T-helper 2 cell (primary cell): Measurements from ENCODE around the gene UPK2.
"Not testable (repeated sequence)": the region's sequence is repeated elsewhere in the genome, so short reads cannot be mapped to it uniquely, and the experiment has no call there.

Experiments
- DNase-seq, 5 experiments: peaks; one replicate each; pipeline versions ENCODE4 v3.0.0 to v3.0.0-alpha.2; 2012 to 2022

Gene UPK2

DNA sequence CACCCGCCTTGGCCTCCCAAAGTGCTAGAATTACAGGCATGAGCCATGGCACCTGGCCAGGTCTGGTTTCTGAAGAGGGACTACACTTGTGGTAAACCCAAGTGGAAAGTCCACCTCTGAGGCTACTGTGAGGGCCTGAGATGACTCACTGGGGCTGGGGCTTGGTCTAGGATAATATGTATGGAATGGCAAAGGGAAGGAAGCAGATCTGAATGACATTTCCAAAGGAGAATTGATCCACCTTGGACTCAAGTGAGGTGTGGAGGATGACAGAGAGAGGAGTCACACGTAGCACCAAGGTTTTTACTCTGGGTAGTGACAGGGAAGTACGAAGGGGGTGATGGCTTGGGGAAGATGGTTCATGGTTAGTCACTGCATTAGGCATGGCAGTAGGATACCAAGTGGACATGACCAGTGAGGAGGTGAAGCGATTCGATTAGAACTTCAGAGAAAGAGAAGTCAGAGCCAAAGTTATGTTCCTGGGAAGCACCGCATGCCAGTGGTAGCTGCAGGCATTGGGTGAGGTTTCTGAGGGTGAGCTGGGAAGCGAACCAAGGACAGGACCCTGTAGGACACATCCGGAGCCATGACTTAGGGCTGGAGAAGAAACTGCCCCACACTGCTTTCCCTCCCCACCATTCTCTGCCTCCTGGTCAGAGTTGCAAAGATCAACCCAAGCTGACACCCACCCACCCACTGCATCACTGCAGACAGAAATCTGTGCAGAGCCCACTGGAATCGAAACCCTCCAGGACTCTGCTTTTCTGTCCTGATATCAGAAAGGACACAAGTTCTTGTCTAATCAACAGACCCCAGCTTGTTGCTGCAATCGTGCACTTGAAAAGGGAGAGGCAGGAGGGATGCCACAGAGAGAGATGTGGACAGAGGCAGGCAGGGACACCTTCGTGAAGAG lies 17.4 kb upstream of the UPK2 start:
- no peak for DNase-seq

GRCh38 chr11:118939404-118939915 lies 16.6 kb upstream of the UPK2 start:
- no peak for DNase-seq

GRCh38 chr11:118939953-118940598 lies 16.0 kb upstream of the UPK2 start:
- peak in 2 of 5 experiments; percentile 27 to 67 for DNase-seq

- DNase-seq, result no peak
Observed at GRCh38 chr11:118947091-118947490, 9.0 kb upstream of the UPK2 start.

DNA sequence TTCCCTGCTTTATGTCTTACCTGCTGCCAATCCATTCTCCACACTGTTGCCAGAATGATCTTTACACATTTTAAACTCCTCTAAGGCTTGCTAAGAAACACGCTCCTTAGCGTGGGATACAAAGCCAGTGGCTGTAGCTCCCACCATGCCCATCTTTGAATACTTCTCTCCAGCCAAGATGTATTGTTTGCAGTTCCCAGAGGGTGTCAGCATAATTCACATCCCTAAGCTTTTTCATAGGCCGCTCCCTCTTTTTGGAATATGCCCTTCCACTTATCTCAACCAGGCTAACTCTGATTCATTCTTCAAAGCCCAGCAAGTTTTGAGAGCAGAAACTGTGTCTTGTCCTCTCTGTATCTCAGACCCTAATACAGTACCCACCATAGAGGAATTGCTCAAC lies 8.1 kb upstream of the UPK2 start:
- DNase-seq, result no peak

DNA sequence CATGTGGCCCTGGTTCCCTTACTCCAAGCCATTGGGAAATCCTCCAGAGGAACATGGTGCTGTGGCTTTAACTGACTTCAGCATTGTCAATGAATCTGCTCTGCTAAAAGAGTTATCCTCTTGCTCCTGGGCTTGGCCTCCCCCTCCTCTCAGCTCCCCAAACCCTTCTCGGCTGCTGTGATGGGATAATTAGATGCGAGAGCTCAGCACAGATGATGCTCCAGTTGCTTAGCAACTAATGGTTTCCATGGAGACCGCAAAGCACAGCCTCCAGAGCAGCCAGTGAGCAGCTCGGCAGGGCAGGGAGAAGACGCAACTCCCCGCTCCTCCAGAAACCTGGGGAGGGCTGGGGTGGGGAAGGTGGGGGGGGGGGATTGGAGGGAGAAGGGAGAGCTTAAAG lies 2.8 kb upstream of the UPK2 start:
- peak in 1 of 5 experiments; percentile 40 for DNase-seq

DNA sequence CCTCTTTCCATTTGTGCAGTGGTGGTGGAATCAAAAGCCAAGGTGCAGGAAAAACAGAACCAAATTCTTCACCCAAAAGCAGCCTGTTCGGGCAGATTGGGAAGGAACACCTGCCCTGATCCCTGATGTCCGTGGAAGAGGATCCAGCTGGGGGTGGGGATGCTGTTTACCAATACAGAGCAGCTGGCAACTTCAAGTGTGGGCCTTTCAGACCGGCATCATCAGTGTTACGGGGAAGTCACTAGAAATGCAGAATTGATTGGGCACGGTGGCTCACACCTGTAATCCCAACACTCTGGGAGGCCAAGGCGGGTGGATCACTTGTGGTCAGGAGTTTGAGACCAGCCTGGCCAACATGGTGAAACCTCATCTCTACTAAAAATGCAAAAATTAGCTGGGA lies 2.1 kb upstream of the UPK2 start:
- not testable (repeated sequence) for DNase-seq

DNA sequence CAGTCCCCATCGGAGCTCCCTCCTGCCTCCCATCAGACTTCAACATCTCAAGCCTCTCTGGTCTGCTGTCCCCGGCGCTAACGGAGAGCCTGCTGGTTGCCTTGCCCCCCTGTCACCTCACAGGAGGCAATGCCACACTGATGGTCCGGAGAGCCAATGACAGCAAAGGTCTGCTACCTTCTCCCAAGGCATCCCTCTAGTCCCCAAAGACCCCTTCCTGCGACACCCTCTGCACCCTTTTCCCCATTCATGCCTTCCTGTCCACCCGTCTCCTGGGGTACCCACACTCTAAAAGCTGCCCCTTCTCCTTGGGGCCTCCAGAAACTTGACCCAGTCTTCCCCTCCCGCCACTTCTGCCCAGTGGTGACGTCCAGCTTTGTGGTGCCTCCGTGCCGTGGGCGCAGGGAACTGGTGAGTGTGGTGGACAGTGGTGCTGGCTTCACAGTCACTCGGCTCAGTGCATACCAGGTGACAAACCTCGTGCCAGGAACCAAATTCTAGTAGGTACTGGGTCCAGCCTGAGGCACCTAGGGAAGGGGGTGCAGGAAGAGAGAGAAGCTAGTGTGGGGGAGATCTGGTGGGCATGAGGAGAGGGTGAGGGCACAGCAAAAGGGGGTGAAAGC lies 860 bp downstream of the UPK2 start:
- DNase-seq, result no peak

GRCh38 chr11:118957549-118957948 lies 1.5 kb downstream of the UPK2 start:
- DNase-seq, result no peak

- no peak for DNase-seq
Observed at GRCh38 chr11:118957968-118958367, 1.9 kb downstream of the UPK2 start.

DNA sequence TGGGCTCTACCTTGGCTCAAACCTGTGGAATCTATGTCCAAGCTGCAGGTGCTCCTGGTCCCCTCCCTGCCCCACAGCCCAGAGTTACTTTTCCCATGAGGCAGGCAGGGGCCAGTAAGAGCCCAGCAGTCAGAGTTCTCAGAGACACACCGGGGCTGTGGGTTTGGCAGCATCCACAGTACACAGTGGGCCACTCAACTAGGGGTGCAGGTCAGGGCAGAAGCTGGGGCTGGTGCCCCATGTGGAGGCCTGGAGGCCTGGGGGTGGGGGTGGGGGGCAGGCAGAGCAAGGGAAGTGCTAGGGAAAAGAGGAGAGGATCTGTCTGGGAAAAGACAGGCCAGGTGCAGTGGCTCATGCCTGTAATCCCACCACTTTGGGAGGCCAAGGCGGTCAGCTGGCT lies 2.5 kb downstream of the UPK2 start:
- no peak for DNase-seq

DNA sequence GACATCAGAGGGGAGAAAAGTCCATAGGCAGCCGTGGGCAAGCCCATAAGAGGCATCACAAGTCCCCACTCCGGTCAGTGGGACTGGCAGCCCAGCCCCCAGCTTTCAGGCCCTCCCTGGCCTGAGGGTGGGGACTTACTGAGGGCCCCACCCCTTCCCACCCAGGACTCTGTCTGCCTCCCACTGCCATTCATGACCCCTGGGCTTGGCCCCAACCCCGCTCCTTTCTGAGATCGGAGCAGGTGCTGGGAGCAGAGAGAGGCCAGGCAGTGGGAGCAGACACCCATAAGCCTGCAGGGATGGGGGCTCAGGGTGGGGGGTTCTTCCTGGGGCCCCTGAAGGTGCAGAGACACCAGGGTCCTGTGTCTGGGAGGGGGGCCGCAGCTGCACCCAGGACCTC lies 5.1 kb downstream of the UPK2 start:
- no peak for DNase-seq

DNA sequence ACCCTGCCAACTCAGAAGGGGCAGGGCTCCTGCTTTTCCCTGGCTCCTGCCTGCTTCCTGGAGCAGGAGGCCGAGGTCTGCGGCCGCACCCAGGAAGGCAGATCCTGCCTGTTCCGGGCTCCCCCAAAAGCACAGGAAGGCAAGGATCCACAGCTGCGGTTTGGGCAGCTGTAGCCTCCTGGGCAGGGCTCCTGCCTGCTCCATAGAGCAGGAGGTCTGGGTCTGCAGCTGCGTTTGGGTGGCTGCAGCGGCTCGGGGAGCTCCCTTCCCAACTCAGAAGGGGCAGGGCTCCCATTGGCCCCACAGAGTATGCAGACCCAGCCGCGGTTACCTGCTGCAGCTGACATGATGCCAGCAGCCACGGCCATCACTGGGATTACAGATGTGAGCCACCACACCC lies 5.5 kb downstream of the UPK2 start:
- DNase-seq, result no peak

GRCh38 chr11:118969508-118969907 lies 13.4 kb downstream of the UPK2 start:
- DNase-seq, result not testable (repeated sequence)

- no peak for DNase-seq
Observed at GRCh38 chr11:118971646-118972045, 15.5 kb downstream of the UPK2 start, which contains the start of gene FOXR1. Gene FOXR1 (plus strand): TSS chr11:118971761. CDS start chr11:118971932, 171 bp downstream.

DNA sequence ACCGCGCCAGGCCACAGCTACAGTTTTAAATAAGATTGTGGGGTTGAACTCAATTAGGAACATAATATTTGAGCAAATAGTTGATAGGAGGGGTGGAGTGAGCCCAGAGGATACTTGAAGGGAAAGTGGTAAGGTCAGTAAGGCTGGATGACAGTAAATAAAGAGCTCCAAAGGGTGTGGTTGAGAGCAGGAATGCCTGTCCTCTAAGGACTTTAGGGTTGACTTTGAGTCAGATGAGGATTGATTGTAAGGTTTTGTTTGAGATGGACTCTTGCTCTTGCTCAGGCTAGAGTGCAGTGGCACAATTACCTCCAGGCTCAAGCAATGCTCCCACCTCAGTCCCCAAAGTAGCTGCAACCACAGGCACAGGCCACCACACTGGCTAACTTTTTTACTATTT lies 17.9 kb downstream of the UPK2 start:
- DNase-seq, result no peak

GRCh38 chr11:118975771-118976709 lies 19.9 kb downstream of the UPK2 start:
- DNase-seq, result no peak

DNA sequence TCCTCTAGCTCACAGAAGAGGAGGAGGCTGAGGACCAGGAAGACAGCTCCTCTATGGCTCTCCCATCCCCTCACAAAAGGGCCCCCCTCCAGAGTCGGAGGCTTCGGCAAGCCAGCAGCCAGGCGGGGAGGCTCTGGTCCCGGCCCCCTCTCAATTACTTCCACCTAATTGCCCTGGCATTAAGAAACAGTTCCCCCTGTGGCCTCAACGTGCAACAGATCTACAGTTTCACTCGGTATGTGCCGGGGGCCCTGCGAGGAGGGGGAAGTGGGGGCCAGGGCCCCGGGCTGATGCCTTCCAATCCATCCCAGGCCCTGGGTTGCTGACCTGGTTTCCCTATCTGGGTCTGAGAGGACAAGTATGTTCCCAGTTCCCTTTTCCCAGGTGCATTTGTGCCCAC lies 23.3 kb downstream of the UPK2 start:
- no peak for DNase-seq

DNA sequence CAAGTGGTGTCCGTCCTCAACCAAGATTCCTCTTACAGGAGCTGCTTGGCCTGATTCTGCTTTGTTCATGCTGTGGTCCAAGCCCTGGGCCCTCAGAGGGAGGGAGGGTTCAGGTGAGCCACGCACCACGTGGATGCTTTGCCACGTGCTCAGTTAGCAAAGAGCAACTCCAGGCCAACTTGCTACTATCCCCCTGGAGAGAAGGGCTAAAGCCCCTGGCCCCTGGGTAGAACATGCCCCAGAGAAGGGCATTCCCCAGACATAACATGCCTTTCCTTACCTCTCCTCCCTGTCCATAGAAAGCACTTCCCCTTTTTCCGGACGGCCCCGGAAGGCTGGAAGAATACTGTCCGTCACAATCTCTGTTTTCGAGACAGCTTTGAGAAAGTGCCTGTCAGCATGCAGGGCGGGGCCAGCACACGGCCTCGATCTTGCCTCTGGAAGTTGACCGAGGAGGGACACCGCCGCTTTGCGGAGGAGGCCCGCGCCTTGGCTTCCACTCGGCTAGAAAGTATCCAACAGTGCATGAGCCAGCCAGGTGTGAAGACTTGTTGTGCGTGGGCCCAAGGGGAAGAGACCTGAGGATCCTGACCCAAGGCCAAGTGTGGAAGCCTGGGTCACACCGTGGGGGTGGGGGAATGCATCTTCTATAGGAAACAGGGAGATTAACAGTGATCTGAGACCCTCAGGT lies 24.2 kb downstream of the UPK2 start:
- DNase-seq, result no peak

DNA sequence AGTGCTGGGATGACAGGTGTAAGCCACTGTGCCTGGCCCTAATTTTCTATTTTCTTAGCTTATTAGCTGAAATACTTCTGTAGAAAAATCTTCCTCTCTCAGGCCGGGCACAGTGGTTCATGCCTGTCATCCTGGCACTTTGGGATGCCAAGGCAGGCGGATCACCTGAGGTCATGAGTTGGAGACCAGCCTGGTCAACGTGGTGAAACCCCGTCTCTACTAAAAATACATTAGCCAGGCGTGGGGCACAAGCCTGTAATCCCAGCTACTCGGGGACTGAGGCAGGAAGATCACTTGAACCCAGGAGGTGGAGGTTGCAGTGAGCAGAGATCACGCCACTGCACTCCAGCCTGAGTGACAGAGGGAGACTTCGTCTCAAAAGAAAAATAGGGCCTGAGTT lies 28.2 kb downstream of the UPK2 start:
- DNase-seq, result not testable (repeated sequence)

DNA sequence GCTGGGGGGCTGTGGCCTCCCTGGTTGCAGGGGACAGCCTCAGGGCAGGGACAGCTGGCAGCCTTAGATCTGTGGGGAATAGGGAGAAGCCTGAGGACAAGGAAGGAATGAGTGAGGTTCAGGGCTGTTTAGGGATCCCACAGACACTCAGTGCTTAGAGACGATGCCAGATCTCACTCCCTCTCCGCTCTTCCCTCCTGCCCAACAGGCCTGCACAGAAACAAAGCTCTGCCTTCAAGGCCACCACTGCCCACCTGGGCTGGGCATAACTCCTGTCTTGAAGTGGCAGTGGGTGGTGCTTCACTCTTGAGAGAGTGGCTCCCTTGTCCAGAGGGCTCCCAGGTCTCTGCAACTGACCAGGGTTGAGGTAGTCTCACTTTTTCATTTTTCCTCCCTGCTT lies 28.7 kb downstream of the UPK2 start:
- no peak for DNase-seq

GRCh38 chr11:118988280-118988679 lies 32.2 kb downstream of the UPK2 start:
- DNase-seq, result no peak
